SK-N-SH (cell line): ENCODE measurements around the gene KPTN. TPM values are rescaled to one million over a fixed set of nuclear protein-coding genes. Genes with fewer than 3 reads are reported as not detected.

Experiments used
- CTCF ChIA-PET: fragments of 300-600, 350-600 bp; formaldehyde crosslinking; extraction: SDS; loops from one replicate; lab custom pipeline; 2021; lab: Yijun Ruan, JAX
- POLR2A ChIA-PET: fragments of 350-600 bp; sonication (Branson Sonifier 250); formaldehyde crosslinking; extraction: SDS; loops from one replicate; lab custom pipeline; 2020; ENCODE audit warnings: antibody characterized with exemption, inconsistent platforms; lab: Yijun Ruan, JAX
- DNase-seq: peaks from one replicate; pipeline ENCODE4 v3.0.0; 2012
- H2AFZ ChIP-seq: fragments of 200-600 bp; sonication (generic); 2 replicates; pipeline ENCODE4 v1.8.1; 2016; ENCODE audit warnings: antibody characterized with exemption, mild to moderate bottlenecking, low read depth
- H3F3A ChIP-seq: fragments of 200-600 bp; sonication (generic); replicated peaks from 2 replicates; pipeline ENCODE3; 2016; ENCODE audit warnings: antibody characterized with exemption, mild to moderate bottlenecking; ENCODE audit not compliant: insufficient read depth
- H3K27ac ChIP-seq, 2 experiments: fragments of 200-500 bp in 1 of 2; fragments of 200-600 bp in 1 of 2; sonication (Bioruptor generic) in 1 of 2; sonication (generic), shearing (Covaris generic) in 1 of 2; 2 replicates each; pipeline versions ENCODE4 v1.5.1 to v1.6.1; 2014 to 2016; ENCODE audit warnings: low read depth in 2 of 2, inconsistent platforms in 1 of 2, low read length in 1 of 2, mild to moderate bottlenecking in 1 of 2, mixed read lengths in 1 of 2
- H3K27me3 ChIP-seq: fragments of 200-600 bp; sonication (generic), shearing (Covaris generic); 2 replicates; pipeline ENCODE4 v1.6.1; 2016; ENCODE audit warnings: mixed run types; ENCODE audit not compliant: insufficient read depth
- H3K36me3 ChIP-seq, 2 experiments: fragments of 200-500 bp in 1 of 2; fragments of 200-600 bp in 1 of 2; sonication (Bioruptor generic) in 1 of 2; sonication (generic) in 1 of 2; replicated peaks in 1 of 2; 2 replicates each; pipeline versions ENCODE3 to v1.5.1; 2014 to 2016; ENCODE audit warnings: low read length in 1 of 2, mild to moderate bottlenecking in 1 of 2; ENCODE audit not compliant: insufficient read depth in 2 of 2, control insufficient read depth in 1 of 2
- H3K4me1 ChIP-seq, 2 experiments: fragments of 200-500 bp in 1 of 2; fragments of 200-600 bp in 1 of 2; sonication (Bioruptor generic) in 1 of 2; sonication (generic), shearing (Covaris generic) in 1 of 2; 2 replicates each; pipeline versions ENCODE4 v1.5.1 to v1.6.1; 2014 to 2016; ENCODE audit warnings: low read depth in 1 of 2, low read length in 1 of 2, mixed run types in 1 of 2; ENCODE audit not compliant: insufficient read depth in 2 of 2, control insufficient read depth in 1 of 2
- H3K4me2 ChIP-seq: fragments of 200-600 bp; sonication (generic), shearing (Covaris generic); 2 replicates; pipeline ENCODE4 v1.6.1; 2017; ENCODE audit warnings: mixed run types
- H3K4me3 ChIP-seq, 2 experiments: fragments of 200-500 bp in 1 of 2; fragments of 200-600 bp in 1 of 2; sonication (Bioruptor generic) in 1 of 2; sonication (generic), shearing (Covaris generic) in 1 of 2; 2 replicates each; pipeline versions ENCODE4 v1.5.1 to v1.8.1; 2014 to 2016; ENCODE audit warnings: low read depth in 2 of 2, inconsistent platforms in 1 of 2, low read length in 1 of 2, mild to moderate bottlenecking in 1 of 2, mixed read lengths in 1 of 2, moderate library complexity in 1 of 2
- H3K79me2 ChIP-seq: fragments of 200-600 bp; sonication (generic); 2 replicates; pipeline ENCODE4 v1.8.1; 2017; ENCODE audit warnings: mild to moderate bottlenecking; ENCODE audit not compliant: insufficient read depth
- H3K9ac ChIP-seq: fragments of 200-600 bp; sonication (generic); 2 replicates; pipeline ENCODE4 v1.6.1; 2017; ENCODE audit warnings: mixed run types
- H3K9me2 ChIP-seq: fragments of 200-600 bp; sonication (generic); 2 replicates; pipeline ENCODE4 v1.6.1; 2017; ENCODE audit warnings: mixed run types
- H3K9me3 ChIP-seq: fragments of 200-600 bp; sonication (generic); 2 replicates; pipeline ENCODE4 v1.6.1; 2017; ENCODE audit warnings: mixed run types, mild to moderate bottlenecking, moderate library complexity
- H4K20me1 ChIP-seq: fragments of 200-600 bp; sonication (generic); 2 replicates; pipeline ENCODE4 v1.6.1; 2017; ENCODE audit warnings: mild to moderate bottlenecking, mixed run types; ENCODE audit not compliant: insufficient read depth
- CHD2 ChIP-seq: fragments of 150-350 bp; IDR thresholded peaks from 2 replicates; pipeline ENCODE4 v1.6.1; 2018; ENCODE audit warnings: low read length; ENCODE audit not compliant: partially characterized antibody
- ELF1 ChIP-seq: IDR thresholded peaks from 2 replicates; pipeline ENCODE4 v1.4.0; 2012
- EZH2phosphoT487 ChIP-seq: fragments of 200-600 bp; sonication (generic); IDR thresholded peaks from 2 replicates; pipeline ENCODE4 v1.6.1; 2017; ENCODE audit warnings: low read depth, mixed run types, mild to moderate bottlenecking, antibody characterized with exemption, moderate library complexity, borderline replicate concordance
- FOXM1 ChIP-seq: IDR thresholded peaks from 2 replicates; pipeline ENCODE4 v1.4.0; 2012; ENCODE audit warnings: low read depth, mild to moderate bottlenecking
- GABPA ChIP-seq: IDR thresholded peaks from 2 replicates; pipeline ENCODE4 v1.4.0; 2012; ENCODE audit warnings: low read depth, mild to moderate bottlenecking
- NFIC ChIP-seq: IDR thresholded peaks from 2 replicates; pipeline ENCODE4 v1.4.0; 2012; ENCODE audit warnings: borderline replicate concordance
- PBX3 ChIP-seq: IDR thresholded peaks from 2 replicates; pipeline ENCODE4; 2012
- POLR2AphosphoS5 ChIP-seq: IDR thresholded peaks from 2 replicates; pipeline ENCODE4 v1.6.1; 2012; ENCODE audit warnings: low read depth, low read length
- RAD21 ChIP-seq: IDR thresholded peaks from 2 replicates; pipeline ENCODE4 v1.6.1; 2012; ENCODE audit warnings: mild to moderate bottlenecking, low read length
- REST ChIP-seq: IDR thresholded peaks from 2 replicates; pipeline ENCODE4 v1.6.1; 2012; ENCODE audit warnings: mild to moderate bottlenecking, low read depth, low read length, moderate library complexity
- RFX5 ChIP-seq: IDR thresholded peaks from 2 replicates; pipeline ENCODE4 v1.6.1; 2012; ENCODE audit warnings: mild to moderate bottlenecking, improper control_type of control experiment, low read length
- SMC3 ChIP-seq: IDR thresholded peaks from 2 replicates; pipeline ENCODE4 v1.6.1; 2012; ENCODE audit warnings: low read depth, low read length, improper control_type of control experiment
- TAF1 ChIP-seq: IDR thresholded peaks from 2 replicates; pipeline ENCODE4 v1.6.1; 2012; ENCODE audit warnings: low read depth, mild to moderate bottlenecking, low read length, moderate library complexity, borderline replicate concordance
- TEAD4 ChIP-seq: IDR thresholded peaks from 2 replicates; pipeline ENCODE4 v1.4.0; 2012; ENCODE audit warnings: mild to moderate bottlenecking, borderline replicate concordance; ENCODE audit not compliant: insufficient read depth
- USF1 ChIP-seq: IDR thresholded peaks from 2 replicates; pipeline ENCODE4 v1.4.0; 2012; ENCODE audit warnings: low read depth, borderline replicate concordance
- YY1 ChIP-seq: IDR thresholded peaks from 2 replicates; pipeline ENCODE4 v1.4.0; 2012; ENCODE audit warnings: low read depth, mild to moderate bottlenecking
- WGBS: methylation state at CpG from one replicate; pipeline ENCODE4 v1.1.6; 2017; ENCODE audit warnings: low lambda C conversion rate; 5-methylcytosine and 5-hydroxymethylcytosine counted together
- polyA plus RNA-seq, 3 experiments: library from polyadenylated mRNA; depleted of rRNA; stranded (reverse); fragments of >200 nt; gene quantifications; 2 replicates each; pipeline ENCODE4 v1.2.3, GENCODE V29; 2012

KPTN gene
- polyA plus RNA-seq, 1 of the 3 experiments (the other 2 are of a cell fraction) = 15.8 TPM

- TF ChIP-seq TAF1 (peak; percentile 76), EZH2phosphoT487 (no peak), NFIC (no peak), CHD2 (no peak), REST (peak; percentile 67), POLR2AphosphoS5 (no peak; the same call in 1 of the 2 replicates), PBX3 (no peak)
Measured at GRCh38 chr19:47483800-47484690, at the start of gene KPTN (continued).

- no peaks in the 10 kb centered on the region for H3K9me3 ChIP-seq
- no peaks in the 10 kb centered on the region for H3K36me3 ChIP-seq
- CTCF ChIA-PET = interaction anchor here (1.0 to 4.6 kb wide), 5 partner anchors 9 to 226 kb away, joined by 3 to 23 read pairs (median 3); partner anchors contain the start of gene NAPA
- H3K4me2 ChIP-seq = no peak overlapping the region
- DNase-seq = no peak
- no peaks in the 10 kb centered on the region for H3K27me3 ChIP-seq
- TF ChIP-seq RFX5 (no peak), TEAD4 (no peak), FOXM1 (no peak), ELF1 (no peak), SMC3 (no peak), USF1 (no peak), RAD21 (no peak), YY1 (no peak), GABPA (no peak), REST (no peak)
- TF ChIP-seq, all 33 proteins: peak for 0
- H3K4me3 ChIP-seq = no peak overlapping the region
- no peak overlapping the region for H3K9ac ChIP-seq
- POLR2A ChIA-PET = interaction anchor here (0.6 kb wide), 1 partner anchor 16 kb away, joined by 6 read pairs; no protein-coding TSS in a partner anchor
- H3K79me2 ChIP-seq = no peaks in the 10 kb centered on the region
- no peak overlapping the region for H3K27ac ChIP-seq
- no peak overlapping the region for H2AFZ ChIP-seq
- WGBS = 55% methylated on average over 10 of the region's 14 CpGs
- H3K9me2 ChIP-seq = no peaks in the 10 kb centered on the region
- H3K4me1 ChIP-seq = peaks cover 0 to 4% of the 10 kb centered on the region in 2 experiments; a peak in 1 of 4 replicates
- no peaks in the 10 kb centered on the region for H4K20me1 ChIP-seq
- no peaks in the 10 kb centered on the region for H3F3A ChIP-seq
Measured at GRCh38 chr19:47531640-47532387, 47.8 kb upstream of the KPTN start.
